Activated T-cell treated with anti-CD3 and anti-CD28 coated beads for 48 hours (primary cell): Measurements from ENCODE around the gene ETFBKMT.
"Not testable (repeated sequence)": the region's sequence is repeated elsewhere in the genome, so short reads cannot be mapped to it uniquely, and the experiment has no call there.

Experiments used
- DNase-seq: peaks from one replicate; pipeline ENCODE4 v3.0.0-alpha.2; 2020; ENCODE audit warnings: low read depth

The ETFBKMT gene

DNA sequence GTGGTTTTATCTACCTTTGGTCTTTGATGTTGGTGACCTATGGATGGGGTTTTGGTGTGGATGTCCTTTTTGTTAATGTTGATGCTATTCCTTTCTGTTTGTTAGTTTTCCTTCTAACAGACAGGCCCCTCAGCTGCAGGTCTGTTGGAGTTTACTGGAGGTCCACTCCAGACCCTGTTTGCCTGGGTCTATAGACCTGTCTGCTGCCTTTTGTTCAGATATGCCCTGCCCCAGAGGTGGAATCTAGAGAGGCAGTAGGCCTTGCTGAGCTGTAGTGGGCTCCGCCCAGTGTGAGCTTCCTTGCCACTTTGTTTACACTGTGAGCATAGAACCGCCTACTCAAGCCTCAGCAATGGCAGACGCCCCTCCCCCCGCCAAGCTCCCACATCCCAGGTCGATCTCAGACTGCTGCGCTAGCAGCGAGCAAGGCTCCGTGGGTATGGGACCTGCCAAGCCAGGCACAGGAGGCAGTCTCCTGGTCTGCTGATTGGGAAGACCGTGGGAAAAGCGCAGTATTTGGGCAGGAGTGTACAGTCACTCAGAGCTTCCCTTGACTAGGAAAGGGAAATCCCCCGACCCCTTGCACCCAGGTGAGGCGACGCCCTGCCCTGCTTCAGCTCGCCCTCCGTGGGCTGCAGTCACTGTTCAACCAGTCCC lies 59.2 kb downstream of the ETFBKMT start:
- DNase-seq: not testable (repeated sequence)

DNA sequence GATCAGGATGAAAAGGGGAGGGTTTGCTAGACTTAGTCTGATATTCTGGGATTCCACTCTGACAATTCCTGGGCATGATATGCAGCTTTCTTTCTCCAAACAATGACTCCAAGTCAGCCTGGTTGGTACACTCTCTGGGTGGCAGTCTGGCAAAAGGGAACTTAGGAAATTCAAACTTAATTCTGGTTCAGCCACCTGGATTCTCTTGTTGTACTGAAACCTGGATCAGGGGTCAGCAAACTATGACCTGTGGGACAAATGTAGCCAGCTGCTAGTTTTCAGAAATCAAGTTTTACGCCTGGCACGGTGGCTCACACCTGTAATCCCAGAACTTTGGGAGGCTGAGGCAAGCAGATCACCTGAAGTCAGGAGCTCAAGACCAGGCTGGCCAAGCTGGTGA lies 63.1 kb downstream of the ETFBKMT start:
- no peak for DNase-seq
